Measurements from ENCODE around the gene ROCK2.

DNA sequence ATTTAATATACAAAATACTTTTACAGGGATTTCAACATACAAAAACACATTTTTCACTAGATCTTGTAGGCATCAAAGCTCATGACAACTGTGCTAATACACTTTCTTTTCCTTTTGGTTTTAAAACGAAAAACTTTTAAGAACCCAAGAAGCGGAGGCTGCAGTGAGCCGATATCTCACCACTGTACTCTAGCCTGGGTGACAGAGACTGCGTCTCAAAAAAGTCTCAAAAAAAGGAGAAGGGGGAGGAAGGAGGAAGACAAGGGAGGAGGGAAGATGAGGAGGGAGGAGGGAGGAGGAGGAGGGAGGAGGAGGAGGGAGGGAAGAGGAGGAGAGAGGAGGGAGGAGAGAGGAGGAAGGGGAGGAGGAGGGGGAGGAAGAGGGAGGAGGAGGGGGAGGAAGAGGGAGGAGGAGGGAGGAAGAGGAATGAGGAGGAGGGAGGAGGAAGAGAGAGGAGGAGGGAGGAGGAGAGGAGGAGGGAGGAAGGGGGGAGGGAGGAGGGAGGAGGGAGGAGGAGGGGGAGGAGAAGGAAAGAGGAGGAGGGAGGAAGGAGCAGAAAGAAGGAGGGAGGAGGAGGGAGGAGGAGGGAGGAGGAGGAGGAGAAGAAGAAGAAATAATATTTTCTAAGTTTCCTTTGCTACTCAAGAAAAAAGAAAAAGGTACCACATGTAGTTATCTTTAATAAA, 13.8 kb downstream of the ROCK2 start:
- no peak for TF ChIP-seq CTCF (conservative IDR thresholded peaks at IDR 0.05; ENCODE audit: low read length)
- TF ChIP-seq EZH2phosphoT487 (IDR thresholded peaks at IDR 0.05; ENCODE audit: borderline replicate concordance), result no peak

Measured in Loucy (cell line).